Panc1 (cell line): ENCODE measurements around the gene LATS2. TPM values are rescaled to one million over a fixed set of nuclear protein-coding genes. Genes with fewer than 3 reads are reported as not detected.
"Not testable (repeated sequence)": the region's sequence is repeated elsewhere in the genome, so short reads cannot be mapped to it uniquely, and the experiment has no call there.

Experiments
- ATAC-seq: fragments of 200-7000 bp; cut with Tn5 transposase; 2 replicates; pipeline ENCODE4 v1.9.1; 2020; ENCODE audit warnings: mild to moderate bottlenecking, moderate library complexity
- BruUV-seq: library from RNA; stranded (reverse); fragments of 400-500 nt; replicated peaks from 2 replicates; lab custom pipeline; 2021; lab: Mats Ljungman, UMichigan
- CTCF ChIA-PET: fragments of 300-600 bp; sonication (Branson Sonifier 250); formaldehyde crosslinking; loops from one replicate; lab custom pipeline; 2022; ENCODE audit warnings: antibody characterized with exemption; lab: Charles Lee
- POLR2A ChIA-PET: fragments of 300-600 bp; sonication (Branson Sonifier 250); formaldehyde crosslinking; loops from one replicate; lab custom pipeline; 2022; ENCODE audit warnings: antibody characterized with exemption; lab: Charles Lee
- DNase-seq: peaks from one replicate; pipeline ENCODE4 v3.0.0-alpha.2; 2010; ENCODE audit warnings: low read depth, low spot score
- H3K27ac ChIP-seq: 2 replicates; pipeline ENCODE4 v1.5.1; 2011; ENCODE audit warnings: mild to moderate bottlenecking, low read length, inconsistent platforms
- H3K27me3 ChIP-seq: fragments of 200-500 bp; sonication (Bioruptor generic); 2 replicates; pipeline ENCODE4 v1.6.0; 2014; ENCODE audit warnings: low read length, inconsistent platforms; ENCODE audit not compliant: control insufficient read depth, insufficient read depth
- H3K36me3 ChIP-seq: fragments of 200-500 bp; sonication (Bioruptor generic); 2 replicates; pipeline ENCODE4 v1.5.1; 2014; ENCODE audit warnings: inconsistent platforms, mild to moderate bottlenecking, low read length, moderate library complexity; ENCODE audit not compliant: control insufficient read depth, insufficient read depth
- H3K4me1 ChIP-seq: 2 replicates; pipeline ENCODE4 v1.5.1; 2011; ENCODE audit warnings: inconsistent platforms, mild to moderate bottlenecking, low read length, moderate library complexity; ENCODE audit not compliant: control insufficient read depth, insufficient read depth
- H3K4me3 ChIP-seq, 2 experiments: 2 replicates each; pipeline ENCODE4 v1.5.1; 2011 to 2012; ENCODE audit warnings: low read depth in 2 of 2, low read length in 2 of 2, mild to moderate bottlenecking in 2 of 2, inconsistent platforms in 1 of 2, moderate library complexity in 1 of 2
- H3K9me3 ChIP-seq: fragments of 200-500 bp; sonication (Bioruptor generic); 2 replicates; pipeline ENCODE4 v1.5.1; 2014; ENCODE audit warnings: low read depth, mild to moderate bottlenecking, inconsistent platforms, low read length, moderate library complexity; ENCODE audit not compliant: control insufficient read depth, insufficient read depth
- CTCF ChIP-seq: fragments of 450-650 bp; IDR thresholded peaks from 2 replicates; pipeline ENCODE4 v1.5.1; 2017; ENCODE audit warnings: mild to moderate bottlenecking
- REST ChIP-seq, 2 experiments: IDR thresholded peaks; 2 replicates each; pipeline ENCODE4 v1.6.1; 2011 to 2012; ENCODE audit warnings: low read depth in 2 of 2, control low read depth in 1 of 2, low read length in 1 of 2, mild to moderate bottlenecking in 1 of 2, moderate library complexity in 1 of 2; ENCODE audit not compliant: insufficient read depth in 1 of 2
- SIN3A ChIP-seq: IDR thresholded peaks from 2 replicates; pipeline ENCODE4 v1.6.1; 2012; ENCODE audit warnings: low read depth, mild to moderate bottlenecking, low read length, moderate library complexity, borderline replicate concordance; ENCODE audit not compliant: insufficient read depth
- TCF7L2 ChIP-seq: IDR thresholded peaks from 2 replicates; pipeline ENCODE4 v1.6.1; 2011; ENCODE audit warnings: mild to moderate bottlenecking, low read depth, low read length, inconsistent platforms
- in situ Hi-C: cut with HindIII; loops from 2 replicates; pipeline ENCODE4 v1.10.0; 2016; ENCODE audit warnings: low sequenced_read_pairs, low pct_unique_long_range_greater_than_20kb
- intact Hi-C: fragments of 100-400 bp; cut with micrococcal nuclease; formaldehyde crosslinking; loops from one replicate; pipeline ENCODE4 v1.10.0; 2022; ENCODE audit not compliant: unreplicated experiment
- total RNA-seq: library from RNA; stranded (reverse); gene quantifications from one replicate; pipeline ENCODE4 v1.2.1, GENCODE V29; 2021; ENCODE audit not compliant: unreplicated experiment

Gene LATS2
- total RNA-seq, 1 experiment from 2014 or later = 24.5 TPM

GRCh38 chr13:20925395-20925790, 136.0 kb downstream of the LATS2 start:
- not testable (repeated sequence) for BruUV-seq

GRCh38 chr13:20924758-20925394, 136.5 kb downstream of the LATS2 start:
- no peaks in the 10 kb centered on the region for H3K27me3 ChIP-seq
- peak; percentile 78 for TF ChIP-seq CTCF
- no peak for TF ChIP-seq REST (IDR thresholded peaks at IDR 0.05; ENCODE audit: insufficient read depth in 1 of 2, low read depth in 2 of 2, low read length in 1 of 2)
- H3K4me3 ChIP-seq = no peak overlapping the region
- H3K9me3 ChIP-seq = no peaks in the 10 kb centered on the region
- intact Hi-C loops (loop anchor here (2.0 kb wide), 1 partner anchor 430 kb away; no protein-coding TSS in a partner anchor), in situ Hi-C loops (no loop called here)
- no peaks in the 10 kb centered on the region for H3K36me3 ChIP-seq
- DNase-seq (no peak), ATAC-seq (peak; percentile 82; the same call in 1 of the 2 replicates)
- ChIA-PET CTCF (interaction anchor here (0.6 to 1.2 kb wide), 8 partner anchors 10 to 1164 kb away, joined by 3 to 5 read pairs (median 4); no protein-coding TSS in a partner anchor), POLR2A (no interaction called here)
- BruUV-seq = no TSS peak
- no peaks in the 10 kb centered on the region for H3K4me1 ChIP-seq
- H3K27ac ChIP-seq = no peak overlapping the region

More at GRCh38 chr13:20925395-20925790, 136.0 kb downstream of the LATS2 start:
- H3K4me1 ChIP-seq, ATAC-seq, H3K4me3 ChIP-seq, H3K9me3 ChIP-seq, H3K27ac ChIP-seq, POLR2A ChIA-PET, in situ Hi-C loops, H3K36me3 ChIP-seq, DNase-seq, H3K27me3 ChIP-seq: not testable (repeated sequence)
- intact Hi-C loops = loop anchor here (2.0 kb wide), 1 partner anchor 431 kb away; no protein-coding TSS in a partner anchor
- CTCF ChIA-PET = interaction anchor here (0.6 to 1.0 kb wide), 8 partner anchors 52 to 1165 kb away, joined by 3 to 5 read pairs (median 4); no protein-coding TSS in a partner anchor

GRCh38 chr13:20923272-20923671, 138.1 kb downstream of the LATS2 start:
- Histone ChIP-seq H3K9me3 (no peaks in the 10 kb centered on the region), H3K27ac (no peak overlapping the region), H3K4me1 (no peaks in the 10 kb centered on the region), H3K36me3 (no peaks in the 10 kb centered on the region), H3K4me3 (no peak overlapping the region), H3K27me3 (no peaks in the 10 kb centered on the region)
- POLR2A ChIA-PET = no interaction called here
- intact Hi-C loops (no loop called here), in situ Hi-C loops (no loop called here)
- ATAC-seq (no peak), DNase-seq (no peak)
- CTCF ChIA-PET = interaction anchor here (0.6 kb wide), 1 partner anchor 1162 kb away, joined by 3 read pairs; no protein-coding TSS in a partner anchor
- BruUV-seq = no TSS peak
- TF ChIP-seq CTCF = no peak
- TF ChIP-seq SIN3A = no peak
- TF ChIP-seq REST (IDR thresholded peaks at IDR 0.05; ENCODE audit: insufficient read depth in 1 of 2, low read depth in 2 of 2, low read length in 1 of 2) = no peak
- TF ChIP-seq TCF7L2 = no peak
